B cell (primary cell): ENCODE measurements around the gene ENO3. TPM values are rescaled to one million over a fixed set of nuclear protein-coding genes. Genes with fewer than 3 reads are reported as not detected.

Experiments used
- ATAC-seq: fragments of 200-7000 bp; cut with Tn5 transposase; one replicate; pipeline ENCODE4 v1.10.0; 2021; ENCODE audit warnings: low read depth, mild to moderate bottlenecking, moderate number of reproducible peaks, moderate library complexity
- CTCF ChIA-PET: fragments of 350-600 bp; sonication (Branson Sonifier 250); formaldehyde crosslinking; loops from one replicate; lab custom pipeline; 2021; ENCODE audit warnings: antibody characterized with exemption, inconsistent platforms; lab: Charles Lee
- POLR2A ChIA-PET: fragments of 350-600 bp; sonication (Branson Sonifier 250); formaldehyde crosslinking; loops from one replicate; lab custom pipeline; 2021; ENCODE audit warnings: antibody characterized with exemption; lab: Charles Lee
- DNase-seq: peaks from one replicate; pipeline ENCODE4 v3.0.0; 2013
- H2AFZ ChIP-seq: 2 replicates; pipeline ENCODE4 v1.6.1; 2012; ENCODE audit warnings: mild to moderate bottlenecking, low read depth, low read length; ENCODE audit not compliant: insufficient read depth, poor library complexity, severe bottlenecking
- H3K27ac ChIP-seq, 2 donors: 1 replicate in 1 of 2; 2 replicates in 1 of 2; pipeline ENCODE4 v1.5.1; 2012 to 2013; ENCODE audit warnings: low read length in 2 of 2, mild to moderate bottlenecking in 2 of 2, moderate library complexity in 1 of 2
- H3K27me3 ChIP-seq, 4 experiments: fragments of 200-600 bp in 1 of 4; sonication (generic) in 1 of 4; replicated peaks in 1 of 4; 1 replicate in 2 of 4; 2 replicates in 2 of 4; pipeline versions ENCODE4 v1.6.1 to v1.7.0; 2013 to 2016; ENCODE audit warnings: low read length in 3 of 4, mild to moderate bottlenecking in 2 of 4, mixed read lengths in 1 of 4, moderate library complexity in 1 of 4; ENCODE audit not compliant: insufficient read depth in 4 of 4, control insufficient read depth in 3 of 4; ENCODE audit errors: control extremely low read depth in 1 of 4
- H3K36me3 ChIP-seq, 2 experiments: replicated peaks in 1 of 2; 1 replicate in 1 of 2; 2 replicates in 1 of 2; pipeline versions ENCODE4 v1.6.1 to v1.7.1; 2013; ENCODE audit warnings: low read length in 1 of 2; ENCODE audit not compliant: insufficient read depth in 2 of 2, control insufficient read depth in 1 of 2; ENCODE audit errors: control extremely low read depth in 1 of 2, extremely low read depth in 1 of 2
- H3K4me1 ChIP-seq, 2 donors: fragments of 200-600 bp in 1 of 2; sonication (generic) in 1 of 2; 1 replicate in 1 of 2; 2 replicates in 1 of 2; pipeline versions ENCODE4 v1.5.1 to v1.6.1; 2013 to 2017; ENCODE audit warnings: low read length in 2 of 2; ENCODE audit not compliant: control insufficient read depth in 2 of 2, insufficient read depth in 2 of 2
- H3K4me2 ChIP-seq: replicated peaks from 2 replicates; pipeline ENCODE3; 2012; ENCODE audit warnings: mild to moderate bottlenecking, low read depth, low read length; ENCODE audit not compliant: poor library complexity, severe bottlenecking
- H3K4me3 ChIP-seq, 5 experiments: fragments of 200-600 bp in 1 of 5; sonication (generic) in 1 of 5; 1 replicate in 3 of 5; 2 replicates in 2 of 5; pipeline versions ENCODE4 v1.5.1 to v1.7.0; 2011 to 2016; ENCODE audit warnings: low read length in 4 of 5, mild to moderate bottlenecking in 4 of 5, low read depth in 2 of 5, control low read depth in 1 of 5, moderate library complexity in 1 of 5; ENCODE audit not compliant: insufficient read depth in 1 of 5; ENCODE audit errors: control extremely low read depth in 1 of 5, extremely low read depth in 1 of 5
- H3K79me2 ChIP-seq: fragments of 200-600 bp; sonication (generic); one replicate; pipeline ENCODE4 v1.6.0; 2016; ENCODE audit warnings: low read length; ENCODE audit not compliant: control insufficient read depth, insufficient read depth
- H3K9ac ChIP-seq: fragments of 200-600 bp; sonication (generic); 2 replicates; pipeline ENCODE4 v1.6.1; 2017; ENCODE audit warnings: mild to moderate bottlenecking, low read length, moderate library complexity
- H3K9me3 ChIP-seq, 3 donors: one replicate each; pipeline versions ENCODE4 v1.6.1 to v1.7.1; 2013; ENCODE audit warnings: low read length in 2 of 3; ENCODE audit not compliant: control insufficient read depth in 2 of 3, insufficient read depth in 1 of 3; ENCODE audit errors: control extremely low read depth in 1 of 3
- H4K20me1 ChIP-seq: 2 replicates; pipeline ENCODE4 v1.6.0; 2012; ENCODE audit warnings: mild to moderate bottlenecking, low read length; ENCODE audit not compliant: insufficient read depth, control insufficient read depth, poor library complexity, severe bottlenecking
- H3K27ac Mint-ChIP-seq: one replicate; pipeline ENCODE4 v1.8.0; 2021; ENCODE audit warnings: mixed read lengths
- H3K27me3 Mint-ChIP-seq: one replicate; pipeline ENCODE4 v1.8.0; 2021; ENCODE audit warnings: mixed read lengths
- H3K4me1 Mint-ChIP-seq: one replicate; pipeline ENCODE4 v1.8.0; 2021; ENCODE audit warnings: mixed read lengths
- H3K4me3 Mint-ChIP-seq: one replicate; pipeline ENCODE4 v1.8.0; 2021; ENCODE audit warnings: mixed read lengths
- H3K9me3 Mint-ChIP-seq: one replicate; pipeline ENCODE4 v1.8.0; 2022; ENCODE audit warnings: mixed read lengths; ENCODE audit not compliant: insufficient read depth
- EZH2 ChIP-seq: IDR thresholded peaks from 2 replicates; pipeline ENCODE4 v1.6.1; 2012; ENCODE audit warnings: borderline replicate concordance, low read depth, mild to moderate bottlenecking, moderate library complexity, low read length; ENCODE audit not compliant: insufficient read depth, poor library complexity, severe bottlenecking
- WGBS: methylation state at CpG from one replicate; pipeline ENCODE4 v1.1.5; 2013; ENCODE audit warnings: missing lambda C conversion rate; ENCODE audit not compliant: insufficient coverage; 5-methylcytosine and 5-hydroxymethylcytosine counted together
- intact Hi-C: fragments of 100-400 bp; cut with micrococcal nuclease; formaldehyde crosslinking; loops from one replicate; pipeline ENCODE4 v1.10.0; 2022
- polyA plus RNA-seq: library from polyadenylated mRNA; depleted of rRNA; stranded (reverse); fragments of >200 nt; gene quantifications from 2 replicates; pipeline ENCODE4 v1.2.3, GENCODE V29; 2012
- total RNA-seq, 2 donors: library from RNA; stranded (reverse); fragments of 120-200 nt in 1 of 2; gene quantifications; 1 replicate in 1 of 2; 2 replicates in 1 of 2; pipeline versions ENCODE4 v1.2.3 to v1.2.4, GENCODE V29; 2013 to 2022
- TF ChIP-seq, protein P1 (sequence below): fragments of 200-600 bp; IDR thresholded peaks from one replicate; pipeline ENCODE4 v1.8.0; 2022; ENCODE audit warnings: antibody characterized with exemption, mild to moderate bottlenecking

ENO3 gene
- total and polyA plus RNA-seq, 2 donors (not counting 1 experiment from before 2014, with no cell fraction given) = 34.8 to 50.1 TPM

DNA sequence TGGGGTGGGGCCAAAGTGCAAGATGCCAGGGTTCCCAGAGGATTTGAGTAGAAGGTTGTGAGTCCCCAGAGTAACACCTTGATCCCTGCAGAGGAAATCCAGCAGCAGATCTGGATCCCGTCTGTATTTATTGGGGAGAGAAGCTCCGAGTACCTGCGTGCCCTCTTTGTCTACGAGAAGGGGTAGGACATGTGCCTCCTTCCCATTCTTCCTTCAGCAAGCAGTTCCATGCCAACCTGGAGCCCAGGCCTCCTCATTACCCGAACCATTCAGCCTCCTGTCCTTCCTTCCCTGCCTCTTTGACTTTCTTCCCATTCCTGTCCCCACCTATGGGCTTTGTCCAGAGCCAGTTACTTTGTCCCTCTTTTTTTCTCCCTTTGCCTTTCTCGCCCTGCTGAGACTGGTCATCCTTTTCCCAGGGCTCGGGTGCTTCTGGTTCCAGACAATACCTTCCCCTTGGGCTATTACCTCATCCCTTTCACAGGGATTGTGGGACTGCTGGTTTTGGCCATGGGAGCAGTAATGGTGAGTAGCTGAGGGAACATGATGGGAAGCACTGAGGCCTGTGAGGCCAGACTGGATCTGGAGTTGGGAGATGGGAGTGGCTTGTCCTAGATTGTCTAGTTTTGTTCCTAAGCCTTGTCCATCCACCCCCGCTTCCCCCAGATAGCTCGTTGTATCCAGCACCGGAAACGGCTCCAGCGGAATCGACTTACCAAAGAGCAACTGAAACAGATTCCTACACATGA lies 8.0 kb upstream of the ENO3 start:
- peaks cover 76% of the 10 kb centered on the region for H3K79me2 ChIP-seq
- H3K4me3 ChIP-seq = no peak overlapping the region
- DNase-seq = no peak
- no peak overlapping the region for H3K9ac ChIP-seq
- WGBS = 96% methylated on average over 6 of the region's 13 CpGs
- ChIA-PET POLR2A (interaction anchor here (2.7 kb wide), 1 partner anchor 24 kb away, joined by 9 read pairs; the partner anchor contains the start of gene SPAG7), CTCF (interaction anchor here (0.6 to 1.7 kb wide), 3 partner anchors 34 to 270 kb away, joined by 3 to 5 read pairs (median 3); no protein-coding TSS in a partner anchor)
- H3K4me1 ChIP-seq = peaks cover 68 to 80% of the 10 kb centered on the region in 2 donors
- no peaks in the 10 kb centered on the region for H3K27me3 Mint-ChIP-seq
- ATAC-seq = no peak
- H3K4me1 Mint-ChIP-seq = peaks cover 78% of the 10 kb centered on the region
- H3K36me3 ChIP-seq = peaks cover 0 to 48% of the 10 kb centered on the region in 2 experiments
- intact Hi-C loops = loop anchor here (5.0 to 10.0 kb wide), 3 partner anchors 136 to 302 kb away; partner anchors contain the start of genes PLD2 and ZNF594
- H3K27me3 ChIP-seq = no peaks in the 10 kb centered on the region
- H4K20me1 ChIP-seq = peaks cover 39% of the 10 kb centered on the region
- peak overlapping the region; percentile 29 for H3K4me3 Mint-ChIP-seq
- H3K9me3 Mint-ChIP-seq = no peaks in the 10 kb centered on the region
- TF ChIP-seq EZH2 = no peak
- TF ChIP-seq, protein P1, sequence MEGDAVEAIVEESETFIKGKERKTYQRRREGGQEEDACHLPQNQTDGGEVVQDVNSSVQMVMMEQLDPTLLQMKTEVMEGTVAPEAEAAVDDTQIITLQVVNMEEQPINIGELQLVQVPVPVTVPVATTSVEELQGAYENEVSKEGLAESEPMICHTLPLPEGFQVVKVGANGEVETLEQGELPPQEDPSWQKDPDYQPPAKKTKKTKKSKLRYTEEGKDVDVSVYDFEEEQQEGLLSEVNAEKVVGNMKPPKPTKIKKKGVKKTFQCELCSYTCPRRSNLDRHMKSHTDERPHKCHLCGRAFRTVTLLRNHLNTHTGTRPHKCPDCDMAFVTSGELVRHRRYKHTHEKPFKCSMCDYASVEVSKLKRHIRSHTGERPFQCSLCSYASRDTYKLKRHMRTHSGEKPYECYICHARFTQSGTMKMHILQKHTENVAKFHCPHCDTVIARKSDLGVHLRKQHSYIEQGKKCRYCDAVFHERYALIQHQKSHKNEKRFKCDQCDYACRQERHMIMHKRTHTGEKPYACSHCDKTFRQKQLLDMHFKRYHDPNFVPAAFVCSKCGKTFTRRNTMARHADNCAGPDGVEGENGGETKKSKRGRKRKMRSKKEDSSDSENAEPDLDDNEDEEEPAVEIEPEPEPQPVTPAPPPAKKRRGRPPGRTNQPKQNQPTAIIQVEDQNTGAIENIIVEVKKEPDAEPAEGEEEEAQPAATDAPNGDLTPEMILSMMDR = no peak
- peak overlapping the region; percentile 30 to 93 for H3K27ac ChIP-seq
- no peaks in the 10 kb centered on the region for H3K9me3 ChIP-seq
- peak overlapping the region; percentile 95 for H3K27ac Mint-ChIP-seq
- H2AFZ ChIP-seq = no peak overlapping the region
- H3K4me2 ChIP-seq = peak overlapping the region; percentile 98

DNA sequence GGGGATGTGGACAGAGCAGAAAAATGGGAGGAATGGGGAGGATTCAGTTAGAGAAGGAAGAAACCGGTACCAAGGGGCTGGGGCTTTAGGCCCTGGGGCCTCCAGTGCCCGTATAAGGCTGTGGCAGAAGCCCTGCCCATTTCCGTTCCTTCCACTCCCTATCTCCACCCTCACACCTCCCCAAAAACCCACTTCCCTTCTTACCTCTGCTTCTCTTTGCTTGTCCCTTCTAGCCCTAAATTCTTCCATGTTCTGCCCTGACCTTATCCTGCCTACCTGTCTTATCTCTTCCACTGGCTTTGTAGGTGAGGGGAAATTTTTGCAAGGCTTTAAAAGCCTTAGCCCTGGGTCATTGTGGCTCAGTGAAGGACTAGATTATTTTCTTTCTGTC lies 6.8 kb upstream of the ENO3 start:
- H3K4me3 ChIP-seq = peak overlapping the region in 4 of 5 experiments; percentile 2 to 40 (median 18)
- peaks cover 43% of the 10 kb centered on the region for H4K20me1 ChIP-seq

More for the DNA sequence above, 6.8 kb upstream of the ENO3 start:
- ChIA-PET POLR2A (interaction anchor here (2.7 kb wide), 1 partner anchor 23 kb away, joined by 9 read pairs; the partner anchor contains the start of gene SPAG7), CTCF (interaction anchor here (0.7 kb wide), 1 partner anchor 107 kb away, joined by 3 read pairs; no protein-coding TSS in a partner anchor)
- Histone ChIP-seq H2AFZ (no peak overlapping the region), H3K79me2 (peaks cover 77% of the 10 kb centered on the region), H3K4me1 (peaks cover 62 to 71% of the 10 kb centered on the region in 2 donors), H3K4me2 (peak overlapping the region; percentile 98), H3K27ac (peak overlapping the region; percentile 30 to 93), H3K9ac (peak overlapping the region; percentile 38), H3K27me3 (no peaks in the 10 kb centered on the region), H3K36me3 (peaks cover 0 to 44% of the 10 kb centered on the region in 2 experiments), H3K9me3 (no peaks in the 10 kb centered on the region)
- TF ChIP-seq, protein P1 = no peak
- TF ChIP-seq EZH2 = no peak
- ATAC-seq = no peak
- intact Hi-C loops = loop anchor here (5.0 to 10.0 kb wide), 3 partner anchors 137 to 301 kb away; partner anchors contain the start of genes PLD2 and ZNF594
- Mint-ChIP-seq H3K4me1 (peaks cover 67% of the 10 kb centered on the region), H3K4me3 (peak overlapping the region; percentile 86), H3K9me3 (no peaks in the 10 kb centered on the region), H3K27me3 (no peaks in the 10 kb centered on the region), H3K27ac (peak overlapping the region; percentile 89)
- 14% methylated on average over 2 of the region's 3 CpGs for WGBS
- peak; percentile 67 for DNase-seq
